NB4 (cell line): Measurements from ENCODE around the gene CCDC60.

ENCODE experiments used
- CTCF ChIP-seq: IDR thresholded peaks from one replicate; pipeline ENCODE4 v1.5.1; 2012; ENCODE audit warnings: low read depth, low read length
- MAX ChIP-seq: IDR thresholded peaks from 2 replicates; pipeline ENCODE4 v1.6.1; 2011; ENCODE audit warnings: low read depth, low read length
- MYC ChIP-seq: IDR thresholded peaks from 2 replicates; pipeline ENCODE4 v1.6.1; 2011; ENCODE audit warnings: low read depth, low read length
- POLR2A ChIP-seq: IDR thresholded peaks from 2 replicates; pipeline ENCODE4 v1.6.1; 2011; ENCODE audit warnings: mild to moderate bottlenecking; ENCODE audit not compliant: insufficient read length; ENCODE audit errors: extremely low read depth

- no peak for TF ChIP-seq CTCF
- TF ChIP-seq POLR2A, result no peak
- no peak for TF ChIP-seq MYC
- TF ChIP-seq MAX, result no peak
These were observed 12.2 kb upstream of the CCDC60 start for GRCh38 chr12:119322301-119322723.
